K562 (cell line): ENCODE measurements around the gene CDH16. TPM values are rescaled to one million over a fixed set of nuclear protein-coding genes. Genes with fewer than 3 reads are reported as not detected.

Experiments
- CBX2 ChIP-seq: fragments of 200-600 bp; sonication (generic); IDR thresholded peaks from one replicate; pipeline ENCODE4 v1.6.1; 2012; ENCODE audit warnings: mild to moderate bottlenecking, low read length, inconsistent platforms; ENCODE audit not compliant: insufficient read depth, poor library complexity, severe bottlenecking
- CUX1 ChIP-seq: fragments of 200-800 bp; sonication (Bioruptor generic); IDR thresholded peaks from 2 replicates; pipeline ENCODE4 v1.6.1; 2016; ENCODE audit warnings: missing genetic modification characterization, missing compliant biosample characterization
- ETV6 ChIP-seq, 3 experiments: fragments of 150-350 bp in 1 of 3; sonication (generic) in 1 of 3; formaldehyde crosslinking in 1 of 3; IDR thresholded peaks; 2 replicates each; pipeline versions ENCODE4 v1.6.1 to v1.8.0; 2014 to 2022; ENCODE audit warnings: borderline replicate concordance in 2 of 3, low read depth in 2 of 3, antibody characterized with exemption in 1 of 3, low read length in 1 of 3, mild to moderate bottlenecking in 1 of 3, missing genetic modification reagents in 1 of 3
- FOXK2 ChIP-seq, 2 experiments: fragments of 450-650 bp; IDR thresholded peaks in 1 of 2; conservative IDR thresholded peaks in 1 of 2; 2 replicates each; pipeline ENCODE4 v1.6.1; 2016; ENCODE audit warnings: low read depth in 2 of 2, mild to moderate bottlenecking in 1 of 2
- KDM1A ChIP-seq, 2 experiments: fragments of 450-650 bp; IDR thresholded peaks; 2 replicates each; pipeline ENCODE4 v1.6.1; 2016; ENCODE audit warnings: mild to moderate bottlenecking in 2 of 2
- LARP7 ChIP-seq: fragments of 450-650 bp; IDR thresholded peaks from 2 replicates; pipeline ENCODE4 v1.6.1; 2016
- MEIS2 ChIP-seq: fragments of 450-650 bp; IDR thresholded peaks from 2 replicates; pipeline ENCODE4 v1.6.1; 2014; ENCODE audit warnings: mild to moderate bottlenecking; ENCODE audit not compliant: partially characterized antibody
- MXD1 ChIP-seq: fragments of 250-450 bp; sonication (Bioruptor Pico); IDR thresholded peaks from 2 replicates; pipeline ENCODE4 v1.8.0; 2021; ENCODE audit warnings: borderline replicate concordance, mild to moderate bottlenecking, moderate library complexity; ENCODE audit not compliant: poor library complexity, severe bottlenecking
- NELFE ChIP-seq: IDR thresholded peaks from 2 replicates; pipeline ENCODE4 v1.6.1; 2011; ENCODE audit warnings: mild to moderate bottlenecking; ENCODE audit not compliant: insufficient read depth, insufficient read length
- RBM34 ChIP-seq: fragments of 200-400 bp; formaldehyde crosslinking; IDR thresholded peaks from 2 replicates; pipeline ENCODE4 v1.6.1; 2018; ENCODE audit warnings: low read length, borderline replicate concordance; ENCODE audit not compliant: insufficient read depth
- SMAD3 ChIP-seq: fragments of 450-650 bp; formaldehyde crosslinking; conservative IDR thresholded peaks from 2 replicates; pipeline ENCODE4 v1.4.0; 2020; ENCODE audit warnings: mild to moderate bottlenecking
- SNIP1 ChIP-seq: fragments of 450-650 bp; IDR thresholded peaks from 2 replicates; pipeline ENCODE4 v1.7.1; 2017; ENCODE audit warnings: low read depth, mild to moderate bottlenecking
- STAG1 ChIP-seq: sonication (generic); formaldehyde crosslinking; IDR thresholded peaks from 2 replicates; pipeline ENCODE4 v1.5.0; 2020; ENCODE audit warnings: missing genetic modification reagents, borderline replicate concordance
- TFAM ChIP-seq: fragments of 250-450 bp; sonication (Bioruptor Pico); conservative IDR thresholded peaks from 2 replicates; pipeline ENCODE4 v1.5.0; 2021; ENCODE audit warnings: mild to moderate bottlenecking, moderate library complexity
- ZBTB43 ChIP-seq: sonication (generic); formaldehyde crosslinking; IDR thresholded peaks from 2 replicates; pipeline ENCODE4 v1.8.0; 2023; ENCODE audit warnings: mild to moderate bottlenecking, missing genetic modification reagents
- ZC3H4 ChIP-seq: sonication (generic); formaldehyde crosslinking; IDR thresholded peaks from 2 replicates; pipeline ENCODE4 v1.9.0; 2021; ENCODE audit warnings: missing genetic modification reagents, borderline replicate concordance
- ZNF274 ChIP-seq: IDR thresholded peaks from 2 replicates; pipeline ENCODE4 v1.6.1; 2011; ENCODE audit warnings: low read depth, mild to moderate bottlenecking, low read length, moderate library complexity, borderline replicate concordance
- ZNF3 ChIP-seq: fragments of 250-450 bp; sonication (Bioruptor Pico); IDR thresholded peaks from 2 replicates; pipeline ENCODE4 v1.5.0; 2021; ENCODE audit warnings: mild to moderate bottlenecking, moderate library complexity
- polyA plus RNA-seq, 8 experiments: library from polyadenylated mRNA; depleted of rRNA in 4 of 8; stranded (reverse) in 5 of 8; unstranded in 3 of 8; fragments of >200 nt; fragmentation: Nextera tagmentation in 2 of 8; fragmentation: Illumina TruSeq in 1 of 8; extraction: Ambion mirVana in 2 of 8; extraction: Trizol in 1 of 8; gene quantifications; 2 replicates each; pipeline versions ENCODE4 v1.2.1 to v1.2.3, GENCODE V29; 2011 to 2014; ENCODE audit warnings: inconsistent platforms in 1 of 8, missing spikeins in 1 of 8
- total RNA-seq, 7 experiments: library from RNA; depleted of rRNA in 6 of 7; stranded (reverse); fragments of >200 nt in 6 of 7; fragmentation: Illumina TruSeq in 2 of 7; extraction: Trizol in 2 of 7; gene quantifications; 2 replicates each; pipeline versions ENCODE4 v1.2.1 to v1.2.3, GENCODE V29; 2011 to 2021; ENCODE audit warnings: low replicate concordance in 1 of 7

Gene CDH16
- total and polyA plus RNA-seq, 9 of the 15 experiments (the other 6 are each of a cell fraction or from before 2014, with no cell fraction given): not detected

GRCh38 chr16:66872943-66873684 lies 45.6 kb downstream of the CDH16 start (continued):
- 0 out of 4 replicates have a peak, but pooled peaks of 1 of the 2 experiments have one; percentile 18 for TF ChIP-seq ETV6 (IDR thresholded peaks at IDR 0.05; ENCODE audit: borderline replicate concordance in 1 of 2, low read depth in 2 of 2, low read length in 1 of 2)
- no peak for TF ChIP-seq ETV6 (CRISPR knock-in tag; IDR thresholded peaks at IDR 0.05; ENCODE audit: borderline replicate concordance)
- TF ChIP-seq ZNF274: no peak
- TF ChIP-seq RBM34: no peak
- no peak for TF ChIP-seq LARP7
- no peak for TF ChIP-seq SMAD3 (CRISPR knock-in tag)
- TF ChIP-seq ZC3H4 (CRISPR knock-in tag): no peak
- TF ChIP-seq FOXK2 (conservative IDR thresholded peaks at IDR 0.05 in 1 of 2, IDR thresholded peaks at IDR 0.05 in 1 of 2; ENCODE audit: low read depth in 2 of 2): no peak; a peak in 1 of 4 replicates
- no peak for TF ChIP-seq TFAM
- no peak for TF ChIP-seq MXD1 (CRISPR knock-in tag)
- TF ChIP-seq STAG1 (CRISPR knock-in tag): peak; percentile 68; the same call in 1 of the 2 replicates
- TF ChIP-seq ZNF3 (CRISPR knock-in tag): no peak
- no peak for TF ChIP-seq CBX2
- TF ChIP-seq SNIP1: no peak
- TF ChIP-seq KDM1A (IDR thresholded peaks at IDR 0.05): peak; percentile 47 to 50; a peak in 2 of 4 replicates
- no peak for TF ChIP-seq NELFE
- TF ChIP-seq ZBTB43 (CRISPR knock-in tag): no peak
- TF ChIP-seq MEIS2: no peak
- TF ChIP-seq CUX1 (CRISPR knock-in tag): no peak
